UCSD-AML1 (cell line): Measurements from ENCODE around the gene ENTPD8.
A peak's percentile ranks its signal among the peaks of the same experiment; 100 is the strongest.
"Not testable (repeated sequence)": the region's sequence is repeated elsewhere in the genome, so short reads cannot be mapped to it uniquely, and the experiment has no call there.

Source experiments
- DNase-seq: peaks from one replicate; lab custom pipeline; 2025; ENCODE audit not compliant: unreplicated experiment; lab: John Stamatoyannopoulos, UW

ENTPD8 gene

GRCh38 chr9:137411645-137412380, 29.3 kb downstream of the ENTPD8 start:
- peak; percentile 84 for DNase-seq

GRCh38 chr9:137411260-137411644, 29.9 kb downstream of the ENTPD8 start:
- peak; percentile 77 for DNase-seq

GRCh38 chr9:137410891-137411249, 30.3 kb downstream of the ENTPD8 start:
- no peak for DNase-seq

- not testable (repeated sequence) for DNase-seq
These were observed 30.8 kb downstream of the ENTPD8 start for GRCh38 chr9:137410236-137410890.

- DNase-seq, result no peak
These were observed 31.6 kb downstream of the ENTPD8 start for GRCh38 chr9:137409515-137409914.

- DNase-seq, result no peak
These were observed 32.3 kb downstream of the ENTPD8 start for GRCh38 chr9:137408651-137409405.

- no peak for DNase-seq
These were observed 33.4 kb downstream of the ENTPD8 start for GRCh38 chr9:137407590-137408300.

- peak; percentile 81 for DNase-seq
These were observed 34.1 kb downstream of the ENTPD8 start for GRCh38 chr9:137406876-137407589.

GRCh38 chr9:137406085-137406760, 34.9 kb downstream of the ENTPD8 start:
- DNase-seq, result no peak

GRCh38 chr9:137405677-137406081, 35.5 kb downstream of the ENTPD8 start:
- DNase-seq, result no peak

GRCh38 chr9:137404961-137405567, 36.1 kb downstream of the ENTPD8 start:
- no peak for DNase-seq

- no peak for DNase-seq
These were observed 37.9 kb downstream of the ENTPD8 start for GRCh38 chr9:137403269-137403668.

- DNase-seq, result no peak
These were observed 38.4 kb downstream of the ENTPD8 start for GRCh38 chr9:137402746-137403145.

GRCh38 chr9:137398561-137399468, 42.3 kb downstream of the ENTPD8 start:
- no peak for DNase-seq

- DNase-seq, result no peak
These were observed 43.3 kb downstream of the ENTPD8 start for GRCh38 chr9:137397675-137398423.

GRCh38 chr9:137396634-137397367, 44.4 kb downstream of the ENTPD8 start:
- no peak for DNase-seq

- DNase-seq, result no peak
These were observed 44.9 kb downstream of the ENTPD8 start for GRCh38 chr9:137396227-137396626.
